Sigmoid colon (tissue), 3 donors: ENCODE data around the gene WFDC2.
A peak's percentile ranks its signal among the peaks of the same experiment; 100 is the strongest.

Source experiments
- CTCF ChIP-seq, 4 experiments: fragments of 450-650 bp in 3 of 4; fragments of 200-600 bp in 1 of 4; IDR thresholded peaks; one replicate each; pipeline ENCODE4 v1.5.1; 2016 to 2019; ENCODE audit warnings: antibody characterized with exemption in 4 of 4, mild to moderate bottlenecking in 3 of 4, moderate library complexity in 2 of 4
- POLR2A ChIP-seq, 2 donors: fragments of 450-650 bp; IDR thresholded peaks; one replicate each; pipeline ENCODE4 v1.6.1; 2016; ENCODE audit warnings: antibody characterized with exemption in 2 of 2, mild to moderate bottlenecking in 2 of 2, moderate library complexity in 2 of 2

GRCh38 chr20:45459606-45460005, 9.9 kb upstream of the WFDC2 start:
- no peak for TF ChIP-seq POLR2A (IDR thresholded peaks at IDR 0.05)
- peak in 1 of 4 experiments; percentile 13 for TF ChIP-seq CTCF (IDR thresholded peaks at IDR 0.05)
